OCI-LY1 (cell line): ENCODE data around the gene ZFYVE9.

ENCODE experiments used
- EZH2 ChIP-seq: fragments of 200-600 bp; sonication (generic), shearing (Covaris generic); IDR thresholded peaks from 2 replicates; pipeline ENCODE4 v1.8.0; 2017; ENCODE audit warnings: borderline replicate concordance, mixed run types, mild to moderate bottlenecking, antibody characterized with exemption, low read length, moderate library complexity, mixed read lengths
- TF ChIP-seq, protein P1 (sequence below): fragments of 200-600 bp; sonication (generic), shearing (Covaris generic); IDR thresholded peaks from 2 replicates; pipeline ENCODE4 v1.5.1; 2017; ENCODE audit warnings: mild to moderate bottlenecking, antibody characterized with exemption, low read length, moderate library complexity, mixed read lengths

DNA sequence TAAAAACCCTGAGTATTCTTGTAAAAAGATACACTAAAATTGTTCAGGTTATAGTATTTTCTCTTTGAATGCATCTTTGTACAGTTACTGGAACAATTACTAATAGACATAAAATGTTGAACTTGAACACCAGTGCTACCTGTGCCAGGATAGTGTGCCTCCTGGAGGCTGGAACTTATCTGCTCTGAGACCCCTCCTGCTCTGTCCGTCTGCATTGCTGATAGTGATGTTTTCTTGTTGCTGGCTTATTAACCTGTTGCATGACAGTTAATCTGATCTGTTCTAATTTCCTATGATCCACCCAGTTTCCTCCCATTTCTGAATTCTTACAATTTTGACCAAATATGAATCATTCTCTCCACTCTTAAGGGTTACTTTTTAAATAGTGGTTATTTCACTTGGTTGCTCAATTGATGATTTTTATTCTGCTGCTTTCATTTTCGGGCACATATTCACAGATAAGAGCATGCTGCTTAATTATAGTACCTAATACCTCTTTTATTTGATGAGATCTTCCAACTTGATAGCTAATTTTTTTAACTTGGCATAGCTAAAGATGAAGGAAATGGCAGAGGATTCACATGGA, 122.7 kb downstream of the ZFYVE9 start:
- TF ChIP-seq, protein P1, sequence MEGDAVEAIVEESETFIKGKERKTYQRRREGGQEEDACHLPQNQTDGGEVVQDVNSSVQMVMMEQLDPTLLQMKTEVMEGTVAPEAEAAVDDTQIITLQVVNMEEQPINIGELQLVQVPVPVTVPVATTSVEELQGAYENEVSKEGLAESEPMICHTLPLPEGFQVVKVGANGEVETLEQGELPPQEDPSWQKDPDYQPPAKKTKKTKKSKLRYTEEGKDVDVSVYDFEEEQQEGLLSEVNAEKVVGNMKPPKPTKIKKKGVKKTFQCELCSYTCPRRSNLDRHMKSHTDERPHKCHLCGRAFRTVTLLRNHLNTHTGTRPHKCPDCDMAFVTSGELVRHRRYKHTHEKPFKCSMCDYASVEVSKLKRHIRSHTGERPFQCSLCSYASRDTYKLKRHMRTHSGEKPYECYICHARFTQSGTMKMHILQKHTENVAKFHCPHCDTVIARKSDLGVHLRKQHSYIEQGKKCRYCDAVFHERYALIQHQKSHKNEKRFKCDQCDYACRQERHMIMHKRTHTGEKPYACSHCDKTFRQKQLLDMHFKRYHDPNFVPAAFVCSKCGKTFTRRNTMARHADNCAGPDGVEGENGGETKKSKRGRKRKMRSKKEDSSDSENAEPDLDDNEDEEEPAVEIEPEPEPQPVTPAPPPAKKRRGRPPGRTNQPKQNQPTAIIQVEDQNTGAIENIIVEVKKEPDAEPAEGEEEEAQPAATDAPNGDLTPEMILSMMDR, result peak; percentile 4; the same call in 1 of the 2 replicates
- TF ChIP-seq EZH2, result no peak
